Endothelial cell (in vitro differentiated cells): ENCODE measurements around the gene ST7. TPM values are rescaled to one million over a fixed set of nuclear protein-coding genes. Genes with fewer than 3 reads are reported as not detected.

Source experiments
- DNase-seq: peaks from one replicate; pipeline ENCODE4 v3.0.0; 2021; ENCODE audit warnings: low spot score
- H3K27ac Mint-ChIP-seq: one replicate; pipeline ENCODE4 v1.8.0; 2021; ENCODE audit warnings: mixed read lengths, inconsistent platforms; ENCODE audit not compliant: unreplicated experiment
- H3K27me3 Mint-ChIP-seq: one replicate; pipeline ENCODE4 v1.8.0; 2021; ENCODE audit warnings: mild to moderate bottlenecking, moderate library complexity, mixed read lengths, inconsistent platforms; ENCODE audit not compliant: unreplicated experiment
- H3K36me3 Mint-ChIP-seq: one replicate; pipeline ENCODE4 v1.8.0; 2021; ENCODE audit warnings: mild to moderate bottlenecking, low read depth, mixed read lengths, inconsistent platforms; ENCODE audit not compliant: unreplicated experiment
- H3K4me1 Mint-ChIP-seq: one replicate; pipeline ENCODE4 v1.8.0; 2021; ENCODE audit warnings: mild to moderate bottlenecking, mixed read lengths, inconsistent platforms; ENCODE audit not compliant: unreplicated experiment
- H3K4me3 Mint-ChIP-seq: one replicate; pipeline ENCODE4 v1.8.0; 2021; ENCODE audit warnings: mild to moderate bottlenecking, mixed read lengths, inconsistent platforms; ENCODE audit not compliant: unreplicated experiment
- H3K9me3 Mint-ChIP-seq: one replicate; pipeline ENCODE4 v1.8.0; 2021; ENCODE audit warnings: mixed read lengths, inconsistent platforms; ENCODE audit not compliant: unreplicated experiment
- CTCF ChIP-seq: fragments of 200-600 bp; sonication (generic); IDR thresholded peaks from one replicate; pipeline ENCODE4 v1.5.0; 2021; ENCODE audit warnings: antibody characterized with exemption; ENCODE audit not compliant: unreplicated experiment
- total RNA-seq: library from RNA; stranded (reverse); fragmentation: NEBNext Ultra II Directional; extraction: Animal tissue kit (Norgen Biotek cat#: 25700); gene quantifications from one replicate; pipeline ENCODE4 v1.2.1, GENCODE V29; 2021; ENCODE audit not compliant: unreplicated experiment

ST7 gene
- total RNA-seq, 1 donor from 2014 or later: 44.1 TPM

DNA sequence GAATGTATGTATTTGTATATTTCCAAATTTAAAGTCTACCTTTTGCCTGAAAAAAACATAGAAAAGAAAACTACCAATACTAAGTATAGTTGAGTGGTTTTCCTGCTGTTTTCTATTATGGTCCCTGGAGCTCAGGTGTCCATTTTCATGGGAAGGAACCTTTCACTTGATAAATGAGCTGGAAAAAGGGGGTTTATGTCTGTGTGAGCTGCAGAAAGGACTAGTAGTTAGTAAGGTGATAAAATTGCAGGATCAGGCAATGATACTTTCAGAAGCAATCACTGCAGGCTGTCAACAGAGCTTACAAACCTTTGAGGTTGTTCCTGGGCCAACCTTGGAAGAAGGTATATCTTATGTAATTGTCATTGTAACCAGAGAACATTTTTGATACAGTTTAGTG is 48.0 kb downstream of the ST7 start:
- no peaks in the 10 kb centered on the region for H3K4me1 Mint-ChIP-seq
- H3K27ac Mint-ChIP-seq: no peak overlapping the region
- no peak for TF ChIP-seq CTCF
- peaks cover 8% of the 10 kb centered on the region for H3K36me3 Mint-ChIP-seq
- DNase-seq: no peak
- no peak overlapping the region for H3K4me3 Mint-ChIP-seq
- no peaks in the 10 kb centered on the region for H3K9me3 Mint-ChIP-seq
- no peaks in the 10 kb centered on the region for H3K27me3 Mint-ChIP-seq

DNA sequence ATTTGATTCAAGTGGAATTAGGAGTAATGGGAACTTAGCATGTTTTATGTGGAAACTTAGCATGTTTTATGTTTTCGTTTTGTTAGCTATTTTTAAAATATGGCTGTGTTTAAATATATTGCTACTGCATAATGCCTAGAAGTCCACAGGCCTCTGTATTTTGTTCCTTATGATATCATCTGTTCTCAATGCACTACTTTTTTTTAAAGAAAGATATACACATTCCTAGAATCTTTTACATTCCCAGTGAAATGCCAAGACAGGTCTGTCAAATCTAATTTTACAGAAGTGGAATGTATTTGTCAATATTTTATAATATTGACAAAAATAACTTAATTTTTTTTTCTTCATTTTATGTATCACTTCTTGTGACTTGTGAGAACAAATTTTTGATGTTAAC is 51.6 kb downstream of the ST7 start:
- TF ChIP-seq CTCF: no peak
- DNase-seq: no peak
- Mint-ChIP-seq H3K9me3 (no peaks in the 10 kb centered on the region), H3K27me3 (no peaks in the 10 kb centered on the region), H3K27ac (no peak overlapping the region), H3K4me3 (no peak overlapping the region), H3K4me1 (peaks cover 7% of the 10 kb centered on the region), H3K36me3 (no peaks in the 10 kb centered on the region)

DNA sequence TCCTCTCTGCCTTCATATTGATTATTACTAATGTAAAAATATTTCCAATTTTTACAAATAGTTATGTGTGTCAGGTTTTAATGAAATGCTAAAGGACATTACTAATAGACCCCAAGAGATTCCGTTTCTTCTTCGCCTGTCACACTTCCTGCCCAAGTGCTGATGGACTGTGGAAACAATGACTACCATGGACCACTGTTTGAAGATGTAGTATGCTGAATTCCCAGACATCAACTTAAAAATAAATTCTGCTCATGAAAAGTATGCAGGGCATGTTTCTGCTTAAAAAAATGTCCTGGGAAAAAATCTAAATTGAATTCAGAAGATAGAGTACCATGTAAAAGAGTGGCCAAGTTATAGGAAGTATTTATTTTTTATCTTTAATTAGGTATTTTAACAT is 52.1 kb downstream of the ST7 start:
- no peak for DNase-seq
- H3K4me3 Mint-ChIP-seq: no peak overlapping the region
- TF ChIP-seq CTCF: no peak
- no peaks in the 10 kb centered on the region for H3K27me3 Mint-ChIP-seq
- H3K4me1 Mint-ChIP-seq: peaks cover 12% of the 10 kb centered on the region
- no peaks in the 10 kb centered on the region for H3K9me3 Mint-ChIP-seq
- H3K27ac Mint-ChIP-seq: no peak overlapping the region
- H3K36me3 Mint-ChIP-seq: no peaks in the 10 kb centered on the region

DNA sequence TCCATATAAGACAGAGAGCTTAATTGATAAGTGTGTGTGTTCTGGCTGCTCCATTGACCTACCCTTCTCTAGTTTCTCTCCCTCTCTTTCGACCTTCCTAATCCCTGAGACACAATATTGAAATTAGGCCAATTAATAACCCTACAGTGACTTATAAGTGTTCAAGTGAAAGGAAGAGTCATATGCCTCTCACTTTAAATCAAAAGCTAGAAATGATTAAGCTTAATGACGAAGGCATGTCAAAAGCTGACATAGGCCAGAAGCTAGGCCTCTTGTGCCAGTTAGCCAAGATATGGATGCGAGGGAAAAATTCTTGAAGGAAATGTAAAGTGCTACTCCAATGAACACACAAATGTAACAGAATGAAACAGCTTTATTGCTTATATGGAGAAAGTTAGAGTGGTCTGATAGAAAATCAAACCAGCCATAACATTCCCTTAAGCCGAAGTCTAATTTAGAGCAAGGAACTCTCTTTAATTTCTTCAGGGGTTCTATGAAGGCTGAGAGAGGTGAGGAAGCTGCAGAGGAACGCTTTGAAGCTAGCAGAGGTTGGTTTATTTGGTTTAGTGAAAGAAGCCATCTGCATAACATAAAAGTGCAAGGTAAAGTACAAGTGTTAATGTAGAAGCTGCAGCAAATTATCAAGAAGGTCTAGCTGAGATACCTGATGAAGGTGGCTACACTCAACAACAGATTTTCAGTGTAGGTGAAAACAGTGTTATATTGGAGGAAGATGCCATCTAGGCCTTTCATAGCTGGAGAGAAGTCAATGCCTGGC is 53.8 kb downstream of the ST7 start:
- Mint-ChIP-seq H3K27me3 (no peaks in the 10 kb centered on the region), H3K27ac (no peak overlapping the region), H3K36me3 (no peaks in the 10 kb centered on the region), H3K4me3 (no peak overlapping the region), H3K9me3 (no peaks in the 10 kb centered on the region), H3K4me1 (peaks cover 14% of the 10 kb centered on the region)
- DNase-seq: no peak
- no peak for TF ChIP-seq CTCF

GRCh38 chr7:117008118-117008885 is 55.0 kb downstream of the ST7 start:
- H3K27ac Mint-ChIP-seq: no peak overlapping the region
- no peak for DNase-seq
- H3K36me3 Mint-ChIP-seq: no peaks in the 10 kb centered on the region
- H3K4me3 Mint-ChIP-seq: no peak overlapping the region
- H3K9me3 Mint-ChIP-seq: no peaks in the 10 kb centered on the region
- TF ChIP-seq CTCF: no peak
- H3K4me1 Mint-ChIP-seq: peaks cover 14% of the 10 kb centered on the region
- no peaks in the 10 kb centered on the region for H3K27me3 Mint-ChIP-seq
